ENCODE data around the gene ZNF135.

ZNF135 gene

DNA sequence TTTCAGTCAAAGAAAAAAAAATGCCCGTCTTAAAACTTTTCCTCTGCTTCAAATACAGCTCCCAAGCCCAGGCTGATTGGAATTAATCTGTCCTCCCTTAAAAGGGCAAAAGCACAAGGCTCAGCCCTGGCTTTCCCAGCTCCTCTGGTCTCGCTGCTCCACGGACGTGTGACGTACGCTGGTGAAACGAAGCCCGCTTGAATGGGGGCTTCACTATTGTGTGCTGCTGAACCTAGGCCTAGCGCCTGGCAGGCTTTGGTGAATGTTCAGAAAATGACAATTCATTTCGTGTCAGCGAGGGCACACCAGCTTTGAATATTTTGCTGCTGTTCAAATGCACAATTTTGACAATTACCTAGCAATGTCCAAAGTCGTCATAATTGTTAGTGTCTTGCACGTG lies 615 bp upstream of the ZNF135 start:
- no peak for TF ChIP-seq TEAD4 (IDR thresholded peaks at IDR 0.05)
- TF ChIP-seq EP300 (IDR thresholded peaks at IDR 0.05; ENCODE audit: borderline replicate concordance): no peak
- TF ChIP-seq TAF1 (IDR thresholded peaks at IDR 0.05; ENCODE audit: low read depth): no peak
- TF ChIP-seq TCF12 (IDR thresholded peaks at IDR 0.05; ENCODE audit: low read depth): no peak
- no peak for TF ChIP-seq FOXM1 (IDR thresholded peaks at IDR 0.05; ENCODE audit: borderline replicate concordance, low read depth)
- no peak for TF ChIP-seq CREB1 (IDR thresholded peaks at IDR 0.05; ENCODE audit: low read depth)
- TF ChIP-seq RAD21 (IDR thresholded peaks at IDR 0.05; ENCODE audit: low read depth): no peak

DNA sequence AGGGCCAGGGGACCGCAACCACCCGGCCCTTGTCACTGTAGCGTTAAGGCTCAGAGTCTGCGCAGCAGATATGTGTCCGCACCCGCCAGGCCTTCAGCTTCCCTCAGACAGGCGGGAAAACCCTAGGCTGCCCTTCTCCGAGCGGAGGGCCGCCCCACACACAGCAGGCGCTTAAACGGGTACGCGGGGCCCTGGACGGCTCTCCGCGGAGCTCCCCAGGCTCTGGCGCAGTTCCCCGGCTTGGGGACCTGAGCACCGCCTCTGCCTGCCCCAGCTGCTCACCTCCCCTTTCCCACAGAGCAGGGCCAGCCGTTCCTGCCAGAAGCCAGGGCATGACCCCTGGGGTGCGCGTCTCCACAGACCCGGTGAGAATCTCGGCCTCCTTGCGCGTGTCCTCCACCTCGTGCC lies 593 bp downstream of the ZNF135 start:
- TF ChIP-seq ZBTB7A (IDR thresholded peaks at IDR 0.05; ENCODE audit: low read depth): no peak
- no peak for TF ChIP-seq TAF1 (IDR thresholded peaks at IDR 0.05; ENCODE audit: low read depth)
- TF ChIP-seq FOXM1 (IDR thresholded peaks at IDR 0.05; ENCODE audit: borderline replicate concordance, low read depth): no peak
- TF ChIP-seq, protein P1, sequence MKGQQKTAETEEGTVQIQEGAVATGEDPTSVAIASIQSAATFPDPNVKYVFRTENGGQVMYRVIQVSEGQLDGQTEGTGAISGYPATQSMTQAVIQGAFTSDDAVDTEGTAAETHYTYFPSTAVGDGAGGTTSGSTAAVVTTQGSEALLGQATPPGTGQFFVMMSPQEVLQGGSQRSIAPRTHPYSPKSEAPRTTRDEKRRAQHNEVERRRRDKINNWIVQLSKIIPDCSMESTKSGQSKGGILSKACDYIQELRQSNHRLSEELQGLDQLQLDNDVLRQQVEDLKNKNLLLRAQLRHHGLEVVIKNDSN (IDR thresholded peaks at IDR 0.05): no peak
- no peak for TF ChIP-seq CEBPB (IDR thresholded peaks at IDR 0.05)
- TF ChIP-seq RAD21 (IDR thresholded peaks at IDR 0.05; ENCODE audit: low read depth): no peak
- no peak for TF ChIP-seq TEAD4 (IDR thresholded peaks at IDR 0.05)
- no peak for TF ChIP-seq NFIC (IDR thresholded peaks at IDR 0.05)
- no peak for TF ChIP-seq EGR1 (IDR thresholded peaks at IDR 0.05)
- TF ChIP-seq YY1 (IDR thresholded peaks at IDR 0.05; ENCODE audit: low read depth): no peak
- TF ChIP-seq, protein P2, sequence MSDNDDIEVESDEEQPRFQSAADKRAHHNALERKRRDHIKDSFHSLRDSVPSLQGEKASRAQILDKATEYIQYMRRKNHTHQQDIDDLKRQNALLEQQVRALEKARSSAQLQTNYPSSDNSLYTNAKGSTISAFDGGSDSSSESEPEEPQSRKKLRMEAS (IDR thresholded peaks at IDR 0.05): no peak
- TF ChIP-seq TCF12 (IDR thresholded peaks at IDR 0.05; ENCODE audit: low read depth): no peak
- no peak for TF ChIP-seq EP300 (IDR thresholded peaks at IDR 0.05; ENCODE audit: borderline replicate concordance)
- TF ChIP-seq, protein P3, sequence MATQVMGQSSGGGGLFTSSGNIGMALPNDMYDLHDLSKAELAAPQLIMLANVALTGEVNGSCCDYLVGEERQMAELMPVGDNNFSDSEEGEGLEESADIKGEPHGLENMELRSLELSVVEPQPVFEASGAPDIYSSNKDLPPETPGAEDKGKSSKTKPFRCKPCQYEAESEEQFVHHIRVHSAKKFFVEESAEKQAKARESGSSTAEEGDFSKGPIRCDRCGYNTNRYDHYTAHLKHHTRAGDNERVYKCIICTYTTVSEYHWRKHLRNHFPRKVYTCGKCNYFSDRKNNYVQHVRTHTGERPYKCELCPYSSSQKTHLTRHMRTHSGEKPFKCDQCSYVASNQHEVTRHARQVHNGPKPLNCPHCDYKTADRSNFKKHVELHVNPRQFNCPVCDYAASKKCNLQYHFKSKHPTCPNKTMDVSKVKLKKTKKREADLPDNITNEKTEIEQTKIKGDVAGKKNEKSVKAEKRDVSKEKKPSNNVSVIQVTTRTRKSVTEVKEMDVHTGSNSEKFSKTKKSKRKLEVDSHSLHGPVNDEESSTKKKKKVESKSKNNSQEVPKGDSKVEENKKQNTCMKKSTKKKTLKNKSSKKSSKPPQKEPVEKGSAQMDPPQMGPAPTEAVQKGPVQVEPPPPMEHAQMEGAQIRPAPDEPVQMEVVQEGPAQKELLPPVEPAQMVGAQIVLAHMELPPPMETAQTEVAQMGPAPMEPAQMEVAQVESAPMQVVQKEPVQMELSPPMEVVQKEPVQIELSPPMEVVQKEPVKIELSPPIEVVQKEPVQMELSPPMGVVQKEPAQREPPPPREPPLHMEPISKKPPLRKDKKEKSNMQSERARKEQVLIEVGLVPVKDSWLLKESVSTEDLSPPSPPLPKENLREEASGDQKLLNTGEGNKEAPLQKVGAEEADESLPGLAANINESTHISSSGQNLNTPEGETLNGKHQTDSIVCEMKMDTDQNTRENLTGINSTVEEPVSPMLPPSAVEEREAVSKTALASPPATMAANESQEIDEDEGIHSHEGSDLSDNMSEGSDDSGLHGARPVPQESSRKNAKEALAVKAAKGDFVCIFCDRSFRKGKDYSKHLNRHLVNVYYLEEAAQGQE (IDR thresholded peaks at IDR 0.05; ENCODE audit: low read depth): no peak
- TF ChIP-seq CREB1 (IDR thresholded peaks at IDR 0.05; ENCODE audit: low read depth): no peak

DNA sequence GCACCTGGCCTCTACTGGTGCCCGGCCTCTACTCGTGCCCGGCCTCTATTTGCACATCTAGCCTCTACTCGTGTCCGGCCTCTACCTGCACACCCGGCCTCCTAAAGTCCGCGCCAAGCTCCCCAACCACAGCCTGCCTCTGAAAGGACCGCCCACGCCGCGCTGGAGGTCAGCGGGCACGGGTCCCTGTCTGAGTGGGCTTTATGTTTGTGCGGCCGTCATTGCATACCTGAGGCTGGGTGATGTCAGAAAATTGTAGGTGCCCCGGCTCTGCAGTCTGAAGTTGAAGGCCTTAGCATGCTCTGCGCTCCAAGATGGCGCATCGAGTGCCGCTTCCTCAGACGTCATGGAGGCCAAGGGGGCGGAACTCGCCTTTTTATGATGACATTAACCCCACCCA lies 1.1 kb downstream of the ZNF135 start:
- no peak for TF ChIP-seq CREB1 (IDR thresholded peaks at IDR 0.05; ENCODE audit: low read depth)
- no peak for TF ChIP-seq NFIC (IDR thresholded peaks at IDR 0.05)
- TF ChIP-seq, protein P3 (IDR thresholded peaks at IDR 0.05; ENCODE audit: low read depth): no peak
- TF ChIP-seq FOXM1 (IDR thresholded peaks at IDR 0.05; ENCODE audit: borderline replicate concordance, low read depth): no peak
- TF ChIP-seq EP300 (IDR thresholded peaks at IDR 0.05; ENCODE audit: borderline replicate concordance): no peak
- TF ChIP-seq, protein P1 (IDR thresholded peaks at IDR 0.05): no peak
- no peak for TF ChIP-seq ZBTB7A (IDR thresholded peaks at IDR 0.05; ENCODE audit: low read depth)
- no peak for TF ChIP-seq TCF12 (IDR thresholded peaks at IDR 0.05; ENCODE audit: low read depth)

DNA sequence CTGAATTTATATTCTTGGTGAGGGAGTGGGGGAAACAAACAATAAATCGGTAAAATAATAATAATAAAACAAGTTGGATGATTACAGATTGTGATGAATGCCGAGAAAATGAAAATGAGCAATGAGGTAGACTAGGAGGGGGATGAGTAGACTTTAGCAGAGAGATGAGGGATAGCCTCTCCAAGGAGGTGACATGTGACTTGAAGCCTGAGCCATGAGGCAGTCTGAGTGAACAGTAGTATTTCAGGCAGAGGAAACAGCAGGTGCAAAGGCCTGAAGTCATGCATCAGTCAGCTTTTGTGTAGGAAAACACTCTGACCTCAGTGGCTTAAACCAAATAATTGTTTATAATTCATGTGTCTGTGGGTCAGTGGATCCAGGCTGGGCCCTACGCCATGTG lies 4.6 kb downstream of the ZNF135 start:
- no peak for TF ChIP-seq CREB1 (IDR thresholded peaks at IDR 0.05; ENCODE audit: low read depth)
- no peak for TF ChIP-seq ZBTB7A (IDR thresholded peaks at IDR 0.05; ENCODE audit: low read depth)
- no peak for TF ChIP-seq EGR1 (IDR thresholded peaks at IDR 0.05)
- no peak for TF ChIP-seq NFIC (IDR thresholded peaks at IDR 0.05)
- TF ChIP-seq FOXM1 (IDR thresholded peaks at IDR 0.05; ENCODE audit: borderline replicate concordance, low read depth): no peak
- TF ChIP-seq, protein P1 (IDR thresholded peaks at IDR 0.05): no peak
- TF ChIP-seq, protein P3 (IDR thresholded peaks at IDR 0.05; ENCODE audit: low read depth): no peak
- TF ChIP-seq RAD21 (IDR thresholded peaks at IDR 0.05; ENCODE audit: low read depth): no peak
- TF ChIP-seq TCF12 (IDR thresholded peaks at IDR 0.05; ENCODE audit: low read depth): no peak
- no peak for TF ChIP-seq EP300 (IDR thresholded peaks at IDR 0.05; ENCODE audit: borderline replicate concordance)
- no peak for TF ChIP-seq TEAD4 (IDR thresholded peaks at IDR 0.05)
- no peak for TF ChIP-seq TAF1 (IDR thresholded peaks at IDR 0.05; ENCODE audit: low read depth)
- TF ChIP-seq, protein P2 (IDR thresholded peaks at IDR 0.05): no peak
- TF ChIP-seq CEBPB (IDR thresholded peaks at IDR 0.05): no peak
- no peak for TF ChIP-seq YY1 (IDR thresholded peaks at IDR 0.05; ENCODE audit: low read depth)

Data from Ishikawa (cell line).